GM12892 (cell line): ENCODE measurements around the gene MINPP1.

Experiments
- POLR2AphosphoS5 ChIP-seq: IDR thresholded peaks from 2 replicates; pipeline ENCODE4 v1.6.1; 2011; ENCODE audit warnings: low read depth, low read length, control low read depth
- TAF1 ChIP-seq: IDR thresholded peaks from 2 replicates; pipeline ENCODE4 v1.6.1; 2011; ENCODE audit warnings: low read depth, mild to moderate bottlenecking, control low read depth, low read length, borderline replicate concordance

- TF ChIP-seq TAF1: no peak
- no peak for TF ChIP-seq POLR2AphosphoS5
Measured at GRCh38 chr10:87579563-87579962, 74.9 kb downstream of the MINPP1 start.
